Measurements from ENCODE around the gene THRB.

The THRB gene

GRCh38 chr3:24182756-24183155 lies 311.9 kb downstream of the THRB start:
- no peak overlapping the region for H2AFZ ChIP-seq
- H3K4me3 ChIP-seq (ENCODE audit: low read depth, low read length): no peak overlapping the region
- no peaks in the 10 kb centered on the region for H3K36me3 ChIP-seq (ENCODE audit: control insufficient read depth, insufficient read depth, low read length)
- H3K79me2 ChIP-seq: no peaks in the 10 kb centered on the region
- no peaks in the 10 kb centered on the region for H3K9me3 ChIP-seq (ENCODE audit: control insufficient read depth, low read length)
- H3K27me3 ChIP-seq (ENCODE audit: control insufficient read depth, insufficient read depth, low read length): no peaks in the 10 kb centered on the region
- no peak for TF ChIP-seq CTCF (IDR thresholded peaks at IDR 0.05)
- no peak overlapping the region for H3K4me2 ChIP-seq (ENCODE audit: low read length)
- H3K9ac ChIP-seq: no peak overlapping the region
- H3K27ac ChIP-seq: no peak overlapping the region
- H3K4me1 ChIP-seq: peaks cover 2% of the 10 kb centered on the region

GRCh38 chr3:24181256-24181655 lies 313.4 kb downstream of the THRB start:
- Histone ChIP-seq H2AFZ (no peak overlapping the region), H3K27me3 (ENCODE audit: control insufficient read depth, insufficient read depth, low read length) (no peaks in the 10 kb centered on the region), H3K79me2 (no peaks in the 10 kb centered on the region), H3K4me2 (ENCODE audit: low read length) (no peak overlapping the region), H3K9ac (no peak overlapping the region), H3K4me3 (ENCODE audit: low read depth, low read length) (no peak overlapping the region), H3K27ac (no peak overlapping the region), H3K4me1 (peaks cover 4% of the 10 kb centered on the region), H3K36me3 (ENCODE audit: control insufficient read depth, insufficient read depth, low read length) (no peaks in the 10 kb centered on the region), H3K9me3 (ENCODE audit: control insufficient read depth, low read length) (no peaks in the 10 kb centered on the region)
- no peak for TF ChIP-seq CTCF (IDR thresholded peaks at IDR 0.05)

DNA sequence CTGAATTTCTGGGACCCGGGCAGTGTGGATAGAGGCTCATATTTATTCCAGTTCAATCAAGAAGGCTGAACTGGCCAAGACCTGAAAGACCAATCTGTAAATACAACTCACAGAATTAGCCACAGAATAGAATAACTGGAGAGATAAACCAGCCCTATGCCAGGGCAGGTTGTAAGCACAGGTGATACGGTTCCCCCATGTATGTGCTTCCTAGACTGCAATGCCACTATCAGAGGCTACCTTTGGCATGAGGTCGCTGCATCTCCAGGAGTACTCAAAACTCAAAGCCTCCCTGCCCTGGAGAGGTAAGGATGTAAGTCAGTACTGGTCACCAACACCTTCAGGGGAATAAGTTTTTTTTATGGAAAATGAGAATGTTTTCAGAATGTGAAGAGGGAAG lies 314.0 kb downstream of the THRB start:
- no peaks in the 10 kb centered on the region for H3K27me3 ChIP-seq (ENCODE audit: control insufficient read depth, insufficient read depth, low read length)
- peaks cover 4% of the 10 kb centered on the region for H3K4me1 ChIP-seq
- no peaks in the 10 kb centered on the region for H3K79me2 ChIP-seq
- H3K4me3 ChIP-seq (ENCODE audit: low read depth, low read length): no peak overlapping the region
- H3K9ac ChIP-seq: no peak overlapping the region
- H3K9me3 ChIP-seq (ENCODE audit: control insufficient read depth, low read length): no peaks in the 10 kb centered on the region
- H3K27ac ChIP-seq: no peak overlapping the region
- no peak for TF ChIP-seq CTCF (IDR thresholded peaks at IDR 0.05)
- H3K4me2 ChIP-seq (ENCODE audit: low read length): no peak overlapping the region
- no peak overlapping the region for H2AFZ ChIP-seq
- no peaks in the 10 kb centered on the region for H3K36me3 ChIP-seq (ENCODE audit: control insufficient read depth, insufficient read depth, low read length)

GRCh38 chr3:24177201-24177600 lies 317.4 kb downstream of the THRB start:
- Histone ChIP-seq H2AFZ (no peak overlapping the region), H3K9ac (no peak overlapping the region), H3K4me1 (peaks cover 4% of the 10 kb centered on the region), H3K36me3 (ENCODE audit: control insufficient read depth, insufficient read depth, low read length) (no peaks in the 10 kb centered on the region), H3K4me3 (ENCODE audit: low read depth, low read length) (no peak overlapping the region), H3K27me3 (ENCODE audit: control insufficient read depth, insufficient read depth, low read length) (no peaks in the 10 kb centered on the region), H3K4me2 (ENCODE audit: low read length) (no peak overlapping the region), H3K27ac (no peak overlapping the region), H3K9me3 (ENCODE audit: control insufficient read depth, low read length) (no peaks in the 10 kb centered on the region), H3K79me2 (no peaks in the 10 kb centered on the region)
- no peak for TF ChIP-seq CTCF (IDR thresholded peaks at IDR 0.05)

- no peaks in the 10 kb centered on the region for H3K9me3 ChIP-seq (ENCODE audit: control insufficient read depth, low read length)
- H3K27ac ChIP-seq: no peak overlapping the region
- H3K79me2 ChIP-seq: no peaks in the 10 kb centered on the region
- H3K36me3 ChIP-seq (ENCODE audit: control insufficient read depth, insufficient read depth, low read length): no peaks in the 10 kb centered on the region
- TF ChIP-seq CTCF (IDR thresholded peaks at IDR 0.05): no peak
- no peak overlapping the region for H2AFZ ChIP-seq
- H3K27me3 ChIP-seq (ENCODE audit: control insufficient read depth, insufficient read depth, low read length): no peaks in the 10 kb centered on the region
- peaks cover 4% of the 10 kb centered on the region for H3K4me1 ChIP-seq
- H3K4me2 ChIP-seq (ENCODE audit: low read length): no peak overlapping the region
- no peak overlapping the region for H3K9ac ChIP-seq
- H3K4me3 ChIP-seq (ENCODE audit: low read depth, low read length): no peak overlapping the region
These were observed 320.0 kb downstream of the THRB start for GRCh38 chr3:24174614-24175013.
